Heart right ventricle (tissue), 16 donors: Measurements from ENCODE around the gene NAP1L1. TPM values are rescaled to one million over a fixed set of nuclear protein-coding genes. Genes with fewer than 3 reads are reported as not detected.
A peak's percentile ranks its signal among the peaks of the same experiment; 100 is the strongest.

Experiments used
- ATAC-seq, 8 donors: fragments of 200-7000 bp; cut with Tn5 transposase; one replicate each; pipeline ENCODE4 v1.9.1; 2020; ENCODE audit warnings: mild to moderate bottlenecking in 8 of 8, moderate library complexity in 8 of 8, moderate number of reproducible peaks in 1 of 8
- DNase-seq, 2 donors: peaks; one replicate each; pipeline ENCODE4 v3.0.0-alpha.2; 2020
- H3K27ac ChIP-seq, 10 donors: fragments of 200-600 bp; sonication (generic) in 2 of 10; one replicate each; pipeline versions ENCODE4 v1.5.0 to v1.8.0; 2020 to 2022; ENCODE audit warnings: mild to moderate bottlenecking in 3 of 10
- H3K27me3 ChIP-seq, 7 donors: fragments of 200-600 bp; one replicate each; pipeline ENCODE4 v1.8.0; 2021 to 2022; ENCODE audit warnings: mild to moderate bottlenecking in 2 of 7
- H3K36me3 ChIP-seq, 9 donors: fragments of 200-600 bp; sonication (generic) in 1 of 9; one replicate each; pipeline versions ENCODE4 v1.5.0 to v1.8.0; 2020 to 2022; ENCODE audit warnings: mild to moderate bottlenecking in 2 of 9
- H3K4me1 ChIP-seq, 9 donors: fragments of 200-600 bp; sonication (generic) in 1 of 9; one replicate each; pipeline versions ENCODE4 v1.5.0 to v1.8.0; 2020 to 2022; ENCODE audit warnings: mild to moderate bottlenecking in 4 of 9
- H3K4me3 ChIP-seq, 10 donors: fragments of 200-600 bp; sonication (generic) in 2 of 10; one replicate each; pipeline versions ENCODE4 v1.5.0 to v1.8.0; 2020 to 2022; ENCODE audit warnings: mild to moderate bottlenecking in 7 of 10, moderate library complexity in 2 of 10
- H3K9me3 ChIP-seq, 11 donors: fragments of 200-600 bp in 10 of 11; sonication (generic) in 2 of 11; one replicate each; pipeline versions ENCODE4 v1.5.0 to v1.8.0; 2013 to 2022; ENCODE audit warnings: mild to moderate bottlenecking in 2 of 11, control low read depth in 1 of 11, moderate library complexity in 1 of 11
- CTCF ChIP-seq, 9 donors: fragments of 200-600 bp; sonication (generic) in 2 of 9; IDR thresholded peaks; one replicate each; pipeline versions ENCODE4 v1.5.0 to v1.8.0; 2021 to 2022; ENCODE audit warnings: antibody characterized with exemption in 9 of 9, mild to moderate bottlenecking in 5 of 9, moderate library complexity in 1 of 9
- WGBS, 2 donors: extraction: QIAGEN DNeasy Blood & Tissue Kit; methylation state at CpG; one replicate each; pipeline ENCODE4 v1.1.7; 2013; ENCODE audit warnings: inconsistent platforms in 1 of 2; 5-methylcytosine and 5-hydroxymethylcytosine counted together
- intact Hi-C, 10 donors: fragments of 100-400 bp; cut with DNase I; formaldehyde crosslinking; loops; one replicate each; pipeline versions ENCODE4 v1.11.1 to v1.14.2; 2022
- polyA plus RNA-seq, 2 donors: library from polyadenylated mRNA; stranded (reverse); fragments of 200-250 nt; gene quantifications; one replicate each; pipeline ENCODE4 v1.2.3, GENCODE V29; 2013
- total RNA-seq, 10 donors: library from RNA; stranded (reverse); fragmentation: NEBNext Ultra II Directional in 3 of 10; extraction: Animal tissue kit (Norgen Biotek cat#: 25700) in 3 of 10; gene quantifications; one replicate each; pipeline versions ENCODE4 v1.2.1 to v1.2.4, GENCODE V29; 2021 to 2023
- donor health status: Arrhythmogenic right ventricular cardiomyopathy.
- donor health status: ischemic (EF 13 %, LVEDD 7.1; RV severe dilation, severe dysfunction).
- donor health status: healthy with polysubstance abuse.
- donor health status: DM: no; HTN: yes; CAD: no.
- donor health status: DM: no; HTN: no; CAD: no.
- donor health status: ischemic (EF 25% LVEDD 6.9; RV normal size, moderate dysfunction).
- donor health status: ischemic (EF 25% LVEDD 5.7; RV mildly dilated, moderate dysfunction).
- donor health status: healthy.
- donor health status: DM: yes; HTN: yes; CAD: no.
- donor health status: Ischemic cardiomyopathy.
- donor health status: ischemic (EF 35%, LVEDD 5.7; RV mildly dilated, moderate dysfunction).
- donor health status: nonischemic (EF 11% LVEDD 7.7; RV severe dilation, severe dysfunction).
- donor health status: DM: yes; HTN: yes; CAD: no.
- donor health status: PGD.
- donor health status: ischemic (EF 29% LVEDD 5.4; RV normal size, mild dysfunction).
- donor health status: nonischemic (EF 23%, LVEDD 6.1; RV moderate dilation, normal function).

The NAP1L1 gene
- total and polyA plus RNA-seq, 12 donors: 164 to 363 (median 254) TPM

DNA sequence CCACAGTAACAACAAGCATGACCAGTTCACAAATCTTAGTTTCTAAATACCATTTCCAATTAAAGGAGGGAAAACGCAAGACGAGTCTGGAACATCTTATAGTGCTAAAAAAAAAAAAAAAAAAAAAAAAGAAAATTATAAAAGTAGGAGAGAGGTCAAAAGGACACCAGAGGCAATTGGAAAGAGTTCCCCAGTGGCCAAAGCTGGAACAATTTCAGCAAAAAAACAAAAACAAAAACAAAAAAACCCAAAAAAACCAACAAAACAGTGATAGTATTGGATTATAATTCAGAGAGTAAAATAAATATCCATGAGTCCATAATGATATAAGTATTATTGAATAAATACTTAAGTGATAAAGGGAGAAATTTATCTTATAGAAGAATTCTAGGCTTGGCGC is 10.3 kb upstream of the NAP1L1 start:
- 94 to 95% methylated on average over 3 of the region's 3 CpGs for WGBS, 2 donors
- TF ChIP-seq CTCF (IDR thresholded peaks at IDR 0.05): no peak
- Histone ChIP-seq H3K27ac (no peak overlapping the region), H3K9me3 (no peaks in the 10 kb centered on the region), H3K4me1 (no peaks in the 10 kb centered on the region), H3K27me3 (no peaks in the 10 kb centered on the region), H3K4me3 (no peak overlapping the region), H3K36me3 (no peaks in the 10 kb centered on the region)
- intact Hi-C loops: no loop called here
- no peak for ATAC-seq
- DNase-seq: no peak

GRCh38 chr12:76091246-76091754 is 6.8 kb upstream of the NAP1L1 start:
- ATAC-seq (no peak), DNase-seq (no peak)
- 76 to 81% methylated on average over 2 of the region's 2 CpGs for WGBS, 2 donors
- Histone ChIP-seq H3K4me1 (peaks cover 0 to 3% (median 0%) of the 10 kb centered on the region in 9 donors), H3K27me3 (no peaks in the 10 kb centered on the region), H3K4me3 (no peak overlapping the region), H3K27ac (no peak overlapping the region), H3K9me3 (no peaks in the 10 kb centered on the region), H3K36me3 (no peaks in the 10 kb centered on the region)
- TF ChIP-seq CTCF (IDR thresholded peaks at IDR 0.05): no peak
- intact Hi-C loops: no loop called here

- H3K27me3 ChIP-seq: no peaks in the 10 kb centered on the region
- TF ChIP-seq CTCF (IDR thresholded peaks at IDR 0.05): no peak
- peaks cover 0 to 9% (median 0%) of the 10 kb centered on the region in 9 donors for H3K36me3 ChIP-seq
- H3K4me3 ChIP-seq: peak overlapping the region in 9 of 10 donors; percentile 74 to 97 (median 87)
- intact Hi-C loops: loop anchor here in 8 of 10 donors (2.0 to 10.0 kb wide), 8 partner anchors 69 to 479 kb away; partner anchors contain the start of genes BBS10 (in 3 of the 8) and OSBPL8 (in 1 of the 8)
- peaks cover 0 to 48% (median 28%) of the 10 kb centered on the region in 9 donors for H3K4me1 ChIP-seq
- H3K27ac ChIP-seq: peak overlapping the region; percentile 95 to 100 (median 98)
- H3K9me3 ChIP-seq: no peaks in the 10 kb centered on the region
- DNase-seq (no peak), ATAC-seq (no peak)
- WGBS, 2 donors: 2% methylated on average over 5 of the region's 5 CpGs
These were observed 1.0 kb upstream of the NAP1L1 start for GRCh38 chr12:76085520-76085868.

DNA sequence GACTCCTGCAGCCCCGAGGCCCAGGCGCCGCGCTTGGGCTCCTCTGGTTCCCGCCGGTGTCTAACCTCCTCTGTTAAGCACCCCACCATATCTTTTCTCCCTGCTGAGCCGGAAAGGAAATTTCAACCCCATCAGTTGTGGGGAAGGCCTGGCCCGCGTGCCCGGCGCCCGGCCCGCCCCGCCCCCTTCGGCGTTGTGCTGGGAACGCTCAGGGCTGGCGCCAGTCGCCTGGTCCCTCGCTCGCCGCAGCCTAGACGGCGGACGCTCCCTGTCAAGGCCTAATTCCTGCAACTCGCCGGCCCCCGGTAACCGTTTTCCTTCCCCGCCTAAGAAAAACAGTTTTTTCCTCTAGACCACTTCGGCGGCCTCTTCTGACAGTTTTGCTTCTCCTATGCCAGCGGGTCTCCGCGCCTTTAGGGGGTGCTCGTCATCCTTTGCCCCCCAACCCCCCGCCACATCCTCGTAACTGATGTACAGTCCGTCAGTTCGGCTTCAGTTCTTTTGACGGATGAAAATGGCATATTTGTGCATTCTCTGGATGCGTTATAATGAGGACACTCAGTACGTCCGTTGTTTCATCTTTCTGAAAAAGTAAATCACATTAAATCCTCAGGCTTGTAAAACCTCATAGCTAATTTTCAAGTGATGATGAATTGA is 506 bp upstream of the NAP1L1 start:
- peak in 7 of 9 donors; percentile 7 to 53 (median 36) for TF ChIP-seq CTCF (IDR thresholded peaks at IDR 0.05)
- DNase-seq: peak in 1 of 2 donors; percentile 87
- 1% methylated on average over 44 of the region's 44 CpGs for WGBS, 2 donors
- peak overlapping the region; percentile 95 to 100 (median 98) for H3K27ac ChIP-seq
- H3K4me1 ChIP-seq: peaks cover 0 to 50% (median 28%) of the 10 kb centered on the region in 9 donors
- ATAC-seq: peak; percentile 85 to 94 (median 91)
- intact Hi-C loops: loop anchor here in 8 of 10 donors (2.0 to 10.0 kb wide), 9 partner anchors 70 to 480 kb away; partner anchors contain the start of genes BBS10 (in 5 of the 8) and OSBPL8 (in 1 of the 8)
- H3K36me3 ChIP-seq: peaks cover 0 to 14% (median 0%) of the 10 kb centered on the region in 9 donors
- peak overlapping the region; percentile 74 to 97 (median 88) for H3K4me3 ChIP-seq
- H3K9me3 ChIP-seq: no peaks in the 10 kb centered on the region
- H3K27me3 ChIP-seq: no peaks in the 10 kb centered on the region
